LNCaP clone FGC (cell line): ENCODE results near the gene IVL.

Experiments used
- DNase-seq: peaks from one replicate; pipeline ENCODE4 v3.0.0-alpha.2; 2011; ENCODE audit warnings: low read depth
- H3K4me3 ChIP-seq: 2 replicates; pipeline ENCODE4 v1.5.1; 2011; ENCODE audit warnings: mild to moderate bottlenecking, low read depth, low read length, control low read depth
- CTCF ChIP-seq: IDR thresholded peaks from 2 replicates; pipeline ENCODE4 v1.5.1; 2012; ENCODE audit warnings: mild to moderate bottlenecking; ENCODE audit not compliant: control insufficient read depth, insufficient read depth; ENCODE audit errors: extremely low read depth

The IVL gene

DNA sequence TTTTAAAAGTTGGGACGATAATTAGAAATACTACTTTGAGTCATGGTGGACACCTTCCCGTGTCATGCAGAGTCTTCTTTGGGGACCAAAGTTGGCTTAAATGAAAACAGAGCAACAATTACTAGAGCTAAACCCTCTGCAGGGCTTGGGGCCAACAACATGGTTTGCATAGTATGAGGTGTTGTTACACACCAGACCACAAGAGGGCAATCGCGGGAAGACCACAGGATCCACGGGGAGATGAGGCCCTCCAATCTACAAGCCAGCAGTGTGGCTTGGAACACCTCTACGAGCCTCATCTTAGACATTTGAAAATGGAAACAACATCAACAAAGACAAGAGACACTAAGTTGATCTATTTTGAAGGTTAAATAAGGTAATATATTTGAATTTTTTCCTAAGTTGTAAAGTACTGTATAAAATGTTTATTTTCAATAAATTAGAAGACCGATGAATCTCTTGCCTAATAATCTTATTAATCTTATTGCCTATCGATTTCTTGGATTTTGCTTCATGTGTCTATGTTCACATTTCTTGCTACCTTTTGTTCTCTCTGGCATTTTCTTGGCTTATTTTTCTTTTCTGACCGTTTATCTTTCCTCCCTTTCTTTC, 38.4 kb upstream of the IVL start:
- peak; percentile 26 for DNase-seq
- TF ChIP-seq CTCF: peak; percentile 92
- H3K4me3 ChIP-seq: no peak overlapping the region

DNA sequence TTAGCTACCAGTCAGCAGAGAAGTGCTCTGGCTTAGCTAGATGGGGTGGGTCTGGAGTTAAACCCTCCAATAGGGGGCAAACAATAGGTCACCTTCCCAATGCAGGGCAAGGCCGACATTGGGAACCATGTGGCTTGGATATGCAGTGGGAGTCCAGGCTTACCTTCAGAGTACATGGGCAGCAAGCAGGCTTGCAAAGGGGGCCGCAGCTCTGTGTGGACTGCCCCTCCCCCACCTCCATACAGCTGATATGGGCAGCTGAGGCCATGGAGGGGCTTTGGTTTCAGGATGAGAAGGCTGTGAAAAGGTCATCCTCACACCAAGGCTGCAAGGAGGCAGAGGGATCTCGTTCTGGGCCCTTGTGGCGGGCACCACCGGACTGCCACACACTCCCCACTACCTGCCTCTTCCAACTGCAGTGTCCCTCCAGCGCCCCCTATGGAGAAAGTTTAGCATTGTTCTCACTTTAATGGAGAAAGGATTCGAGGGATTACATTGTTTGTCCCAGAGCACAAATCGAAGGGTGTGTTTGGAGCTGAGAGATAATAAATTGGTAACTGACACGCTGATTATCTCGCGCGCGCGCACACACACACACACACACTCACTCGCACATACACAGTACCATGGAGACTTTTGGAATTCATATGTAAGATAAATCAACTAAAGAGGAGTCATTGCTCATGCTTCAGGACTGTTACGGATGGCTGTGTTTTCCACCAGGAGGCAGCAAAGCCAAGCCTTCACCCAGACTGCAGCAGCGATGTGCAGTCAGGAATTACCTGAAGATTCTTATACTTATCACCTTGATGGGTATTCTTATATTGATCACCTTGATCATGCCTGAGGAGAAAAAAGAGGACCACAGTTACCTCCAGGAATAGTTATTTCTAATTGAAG, 37.3 kb upstream of the IVL start:
- peak; percentile 80 for TF ChIP-seq CTCF
- peak; percentile 17 for DNase-seq
- H3K4me3 ChIP-seq: no peak overlapping the region

GRCh38 chr1:152871731-152872126, 36.6 kb upstream of the IVL start:
- DNase-seq: no peak
- TF ChIP-seq CTCF: no peak
- H3K4me3 ChIP-seq: no peak overlapping the region

GRCh38 chr1:152873495-152873894, 34.9 kb upstream of the IVL start:
- TF ChIP-seq CTCF: no peak
- DNase-seq: no peak
- no peak overlapping the region for H3K4me3 ChIP-seq

DNA sequence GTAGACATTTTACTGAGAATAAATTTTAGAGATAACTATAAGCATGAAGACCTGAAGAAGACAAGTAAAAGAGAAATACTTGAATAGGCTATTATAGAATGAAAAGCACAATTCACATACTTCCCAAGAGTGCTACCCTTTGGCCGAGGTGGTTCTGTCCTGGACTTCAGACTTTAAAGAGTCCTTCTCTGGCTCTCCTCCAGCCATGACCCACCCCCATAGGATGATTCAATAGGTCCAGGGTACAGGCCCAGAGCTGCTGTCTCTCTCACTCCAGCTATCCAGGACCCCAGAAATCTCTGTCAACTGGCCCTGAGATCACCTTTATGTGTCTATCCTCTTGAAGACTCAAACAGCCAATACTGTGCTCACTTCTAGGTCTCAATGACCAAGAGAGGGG, 31.5 kb upstream of the IVL start:
- no peak overlapping the region for H3K4me3 ChIP-seq
- TF ChIP-seq CTCF: no peak
- DNase-seq: no peak

DNA sequence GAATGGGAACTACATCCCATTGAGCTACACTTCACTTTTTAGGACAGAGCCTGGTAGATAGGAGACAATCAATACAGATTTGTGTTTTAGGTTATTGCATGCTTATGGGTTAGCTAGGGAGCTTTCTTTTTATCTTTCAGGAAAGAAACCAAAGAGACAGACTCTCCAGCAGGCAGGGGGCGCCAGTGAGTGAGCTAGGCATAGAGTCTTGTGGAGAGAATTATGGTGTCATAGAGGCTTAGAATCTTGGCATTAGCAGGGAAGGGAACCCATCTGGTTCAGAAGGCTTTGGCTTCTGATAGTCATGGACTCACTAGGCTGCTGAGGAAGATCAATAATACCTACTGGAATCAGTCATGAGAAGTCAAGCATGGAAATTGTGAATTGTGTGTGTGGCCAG, 30.3 kb upstream of the IVL start, which contains the start of gene SMCP:
Gene SMCP, plus strand, starts transcription at position 281 of the 400 bp plus-strand sequence. CDS start 6,101 bp downstream, outside the sequence.
- DNase-seq: no peak
- no peak within 1 kb of the TSS for H3K4me3 ChIP-seq
- no peak for TF ChIP-seq CTCF
